PC-3 (cell line): ENCODE measurements around the gene MPHOSPH8. TPM values are rescaled to one million over a fixed set of nuclear protein-coding genes. Genes with fewer than 3 reads are reported as not detected.

Experiments
- ATAC-seq: fragments of 200-7000 bp; cut with Tn5 transposase; 2 replicates; pipeline ENCODE4 v1.9.1; 2020; ENCODE audit warnings: mild to moderate bottlenecking, moderate library complexity
- BruUV-seq: library from RNA; stranded (reverse); fragments of 400-500 nt; replicated peaks from 2 replicates; lab custom pipeline; 2021; lab: Mats Ljungman, UMichigan
- CTCF ChIA-PET: fragments of 300-600 bp; sonication (Branson Sonifier 250); formaldehyde crosslinking; loops from one replicate; lab custom pipeline; 2022; ENCODE audit warnings: antibody characterized with exemption; lab: Charles Lee
- POLR2A ChIA-PET: fragments of 300-600 bp; sonication (Branson Sonifier 250); formaldehyde crosslinking; loops from one replicate; lab custom pipeline; 2022; ENCODE audit warnings: antibody characterized with exemption; ENCODE audit not compliant: unreplicated experiment; lab: Charles Lee
- DNase-seq: peaks from one replicate; pipeline ENCODE4 v3.0.0-alpha.2; 2015
- H2AFZ ChIP-seq: fragments of 300-600 bp; sonication (generic); 2 replicates; pipeline ENCODE4 v1.6.0; 2016; ENCODE audit warnings: antibody characterized with exemption, low read length
- H3F3A ChIP-seq: fragments of 300-600 bp; sonication (generic); one replicate; pipeline ENCODE4 v1.6.0; 2017; ENCODE audit warnings: antibody characterized with exemption, low read length, control low read depth, mild to moderate bottlenecking; ENCODE audit not compliant: unreplicated experiment
- H3K27ac ChIP-seq: fragments of 300-600 bp; sonication (generic); 2 replicates; pipeline ENCODE4 v1.5.1; 2016; ENCODE audit warnings: mild to moderate bottlenecking, low read length
- H3K27me3 ChIP-seq: fragments of 300-600 bp; sonication (generic); 2 replicates; pipeline ENCODE4 v1.6.1; 2016; ENCODE audit warnings: low read length, mixed read lengths
- H3K36me3 ChIP-seq: fragments of 300-600 bp; sonication (generic); 2 replicates; pipeline ENCODE4 v1.6.1; 2016; ENCODE audit warnings: low read depth, mixed run types, low read length, mixed read lengths
- H3K4me1 ChIP-seq: fragments of 300-600 bp; sonication (generic); 2 replicates; pipeline ENCODE4 v1.5.1; 2016; ENCODE audit warnings: low read length; ENCODE audit not compliant: insufficient read depth
- H3K4me2 ChIP-seq: fragments of 300-600 bp; sonication (generic); 2 replicates; pipeline ENCODE4 v1.6.0; 2016; ENCODE audit warnings: low read length
- H3K4me3 ChIP-seq: fragments of 300-600 bp; sonication (generic); 2 replicates; pipeline ENCODE4 v1.5.1; 2016; ENCODE audit warnings: mild to moderate bottlenecking, low read length, mixed read lengths
- H3K79me2 ChIP-seq: fragments of 300-600 bp; sonication (generic); 2 replicates; pipeline ENCODE4 v1.6.1; 2017; ENCODE audit warnings: low read length, mixed read lengths
- H3K9ac ChIP-seq: fragments of 300-600 bp; sonication (generic); 2 replicates; pipeline ENCODE4 v1.6.0; 2016; ENCODE audit warnings: mild to moderate bottlenecking, low read length
- H3K9me2 ChIP-seq: fragments of 300-600 bp; sonication (generic); replicated peaks from 2 replicates; pipeline ENCODE4 v1.6.1; 2016; ENCODE audit warnings: mixed run types, low read length, mixed read lengths
- H3K9me3 ChIP-seq: fragments of 300-600 bp; sonication (generic); 2 replicates; pipeline ENCODE4 v1.6.1; 2016; ENCODE audit warnings: low read length, mixed read lengths
- H4K20me1 ChIP-seq: fragments of 300-600 bp; sonication (generic); 2 replicates; pipeline ENCODE4 v1.6.1; 2016; ENCODE audit warnings: low read length, mixed read lengths
- CTCF ChIP-seq: fragments of 300-600 bp; sonication (generic); conservative IDR thresholded peaks from 2 replicates; pipeline ENCODE4 v1.5.1; 2017; ENCODE audit warnings: antibody characterized with exemption, low read depth, mild to moderate bottlenecking, low read length
- EZH2 ChIP-seq: fragments of 300-600 bp; sonication (generic); IDR thresholded peaks from one replicate; pipeline ENCODE4 v1.6.1; 2017; ENCODE audit warnings: antibody characterized with exemption, mild to moderate bottlenecking, low read length; ENCODE audit not compliant: unreplicated experiment
- EZH2phosphoT487 ChIP-seq: fragments of 300-600 bp; sonication (generic); IDR thresholded peaks from 2 replicates; pipeline ENCODE4 v1.6.1; 2018; ENCODE audit warnings: mild to moderate bottlenecking, antibody characterized with exemption, low read length, borderline replicate concordance
- intact Hi-C: fragments of 100-400 bp; cut with micrococcal nuclease; formaldehyde crosslinking; loops from 2 replicates; pipeline ENCODE4 v1.9.0; 2023
- total RNA-seq: library from RNA; depleted of rRNA; stranded (reverse); fragments of >200 nt; gene quantifications from 2 replicates; pipeline ENCODE4 v1.2.3, GENCODE V29; 2014

MPHOSPH8 gene
- total RNA-seq, 1 experiment from 2014 or later, result 13.3 TPM

- H3K79me2 ChIP-seq, result no peaks in the 10 kb centered on the region
- CTCF ChIA-PET, result no interaction called here
- no peaks in the 10 kb centered on the region for H3K27me3 ChIP-seq
- no peak overlapping the region for H2AFZ ChIP-seq
- H3K4me2 ChIP-seq, result no peak overlapping the region
- ATAC-seq (peak; percentile 59), DNase-seq (no peak)
- H3K27ac ChIP-seq, result no peak overlapping the region
- H3K36me3 ChIP-seq, result peaks cover 7% of the 10 kb centered on the region
- TF ChIP-seq CTCF (no peak), EZH2 (no peak), EZH2phosphoT487 (no peak)
- no peaks in the 10 kb centered on the region for H4K20me1 ChIP-seq
- no peak overlapping the region for H3K9ac ChIP-seq
- POLR2A ChIA-PET, result no interaction called here
- H3K4me3 ChIP-seq, result no peak overlapping the region
- intact Hi-C loops, result no loop called here
- no peaks in the 10 kb centered on the region for H3K9me2 ChIP-seq
- H3K9me3 ChIP-seq, result no peaks in the 10 kb centered on the region
- H3F3A ChIP-seq, result no peaks in the 10 kb centered on the region
- BruUV-seq, result no TSS peak
- H3K4me1 ChIP-seq, result no peaks in the 10 kb centered on the region
These were observed 27.7 kb downstream of the MPHOSPH8 start for GRCh38 chr13:19661126-19661525.

GRCh38 chr13:19661561-19661960 lies 28.1 kb downstream of the MPHOSPH8 start:
- H3K9me3 ChIP-seq, result no peaks in the 10 kb centered on the region
- no peak overlapping the region for H3K4me2 ChIP-seq
- H4K20me1 ChIP-seq, result no peaks in the 10 kb centered on the region
- no peak for DNase-seq
- no peak overlapping the region for H3K4me3 ChIP-seq
- intact Hi-C loops, result no loop called here
- no peak overlapping the region for H3K27ac ChIP-seq
- no peak overlapping the region for H2AFZ ChIP-seq
- POLR2A ChIA-PET, result no interaction called here
- CTCF ChIA-PET, result no interaction called here
- no peak for TF ChIP-seq EZH2phosphoT487
- no peak for TF ChIP-seq CTCF
- TF ChIP-seq EZH2, result no peak
- H3K9ac ChIP-seq, result no peak overlapping the region
- no peak for ATAC-seq
- H3K27me3 ChIP-seq, result no peaks in the 10 kb centered on the region
- no TSS peak for BruUV-seq
- no peaks in the 10 kb centered on the region for H3K79me2 ChIP-seq
- no peaks in the 10 kb centered on the region for H3K4me1 ChIP-seq
- peaks cover 7% of the 10 kb centered on the region for H3K36me3 ChIP-seq
- no peaks in the 10 kb centered on the region for H3F3A ChIP-seq
- H3K9me2 ChIP-seq, result no peaks in the 10 kb centered on the region

GRCh38 chr13:19663416-19663979 lies 30.0 kb downstream of the MPHOSPH8 start:
- H3K27me3 ChIP-seq, result no peaks in the 10 kb centered on the region
- H3K9me2 ChIP-seq, result no peaks in the 10 kb centered on the region
- no peak overlapping the region for H3K9ac ChIP-seq
- peaks cover 22% of the 10 kb centered on the region for H3K36me3 ChIP-seq
- DNase-seq (no peak), ATAC-seq (no peak)
- H3F3A ChIP-seq, result no peaks in the 10 kb centered on the region
- no peak overlapping the region for H3K4me2 ChIP-seq
- no peaks in the 10 kb centered on the region for H3K79me2 ChIP-seq
- H2AFZ ChIP-seq, result no peak overlapping the region
- no peaks in the 10 kb centered on the region for H3K4me1 ChIP-seq
- no peak overlapping the region for H3K27ac ChIP-seq
- no peak overlapping the region for H3K4me3 ChIP-seq
- H4K20me1 ChIP-seq, result no peaks in the 10 kb centered on the region
- ChIA-PET POLR2A (no interaction called here), CTCF (no interaction called here)
- no peaks in the 10 kb centered on the region for H3K9me3 ChIP-seq
- BruUV-seq, result no TSS peak
- TF ChIP-seq CTCF (no peak), EZH2phosphoT487 (no peak), EZH2 (no peak)
- intact Hi-C loops, result no loop called here
